HT-29 (cell line): Measurements from ENCODE around the gene B3GAT2. TPM values are rescaled to one million over a fixed set of nuclear protein-coding genes. Genes with fewer than 3 reads are reported as not detected.

Experiments
- DNase-seq: peaks from one replicate; pipeline ENCODE4 v3.0.0-alpha.2; 2015; ENCODE audit warnings: low spot score
- total RNA-seq: library from RNA; depleted of rRNA; stranded (reverse); fragments of >200 nt; shearing (Covaris generic); gene quantifications from 2 replicates; pipeline ENCODE4 v1.2.3, GENCODE V29; 2014

Gene B3GAT2
- total RNA-seq, 1 experiment from 2014 or later, result not detected

DNA sequence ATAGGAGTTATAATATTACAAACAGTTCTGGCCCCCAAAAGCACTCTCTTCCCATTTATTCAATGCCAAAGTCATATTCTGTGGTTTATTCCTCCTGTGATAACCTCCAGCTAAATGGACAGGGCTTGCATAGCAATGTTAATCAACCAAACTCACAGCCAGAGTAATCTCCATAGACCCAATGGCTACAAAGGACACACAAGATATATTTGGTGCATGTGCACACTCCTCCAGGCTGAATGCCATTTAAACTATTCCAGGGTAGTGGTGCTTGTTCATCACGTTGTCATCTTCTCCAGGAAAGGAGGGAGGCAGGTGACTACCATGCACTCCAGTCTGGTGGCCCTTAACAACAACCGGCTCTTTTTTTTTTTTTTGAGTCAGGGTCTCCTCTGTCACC is 56.8 kb downstream of the B3GAT2 start:
- no peak for DNase-seq

DNA sequence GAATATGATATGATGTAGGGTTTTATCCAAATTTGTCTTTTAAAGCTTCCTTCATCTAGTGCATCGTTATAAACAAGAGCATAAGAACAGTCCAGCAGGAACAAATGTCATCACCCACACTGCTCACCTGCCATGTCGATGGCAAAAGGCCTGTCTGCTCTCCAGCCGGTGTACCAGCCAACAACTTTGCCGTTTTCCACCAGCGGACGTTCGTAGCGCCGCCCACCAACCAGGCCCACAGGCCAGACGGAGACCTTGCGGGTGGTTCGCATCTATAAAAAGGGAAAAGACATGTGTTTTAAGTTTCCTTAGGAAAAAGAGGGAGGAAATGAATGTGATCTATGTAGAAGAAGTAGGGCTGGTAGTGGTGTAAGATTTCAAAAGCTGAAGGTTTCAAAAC is 62.9 kb downstream of the B3GAT2 start:
- DNase-seq, result no peak

DNA sequence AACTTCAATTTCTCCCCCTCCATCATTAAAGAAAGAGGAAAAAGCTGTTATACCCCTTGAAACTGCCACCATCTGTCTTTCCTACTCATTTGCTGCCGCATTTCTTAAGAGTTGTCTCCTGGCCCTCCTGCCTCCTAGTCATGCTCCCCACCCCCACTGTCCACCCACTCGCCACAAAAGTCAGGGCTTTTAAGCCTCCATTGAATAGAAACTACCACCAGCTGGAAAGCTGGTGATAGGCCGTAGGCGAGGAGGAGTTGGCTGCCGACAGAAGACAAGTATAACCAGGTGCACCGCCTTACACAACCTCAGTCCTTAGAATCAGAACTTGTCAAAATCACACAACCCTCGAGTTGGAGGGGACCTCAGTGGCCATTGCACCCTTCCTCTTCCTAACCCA is 67.6 kb downstream of the B3GAT2 start:
- DNase-seq, result no peak

DNA sequence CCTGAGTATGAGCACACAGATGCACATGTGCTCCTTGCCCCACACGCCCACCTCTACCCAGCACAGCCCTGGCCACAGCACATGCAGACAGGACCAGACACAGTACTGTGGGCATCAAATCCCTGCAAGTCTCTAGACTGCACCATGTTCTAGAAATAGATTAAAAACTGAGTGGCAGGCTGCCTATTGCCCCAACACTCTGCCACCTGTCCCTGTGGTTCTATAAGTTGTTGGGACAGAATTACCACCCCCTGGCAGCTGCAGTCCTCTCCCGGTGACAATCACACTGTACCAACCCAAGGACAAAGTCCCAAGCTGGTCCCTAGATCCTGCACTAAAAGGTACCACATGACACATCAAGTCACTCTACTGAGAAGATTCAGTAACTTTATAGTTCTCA is 70.2 kb downstream of the B3GAT2 start:
- no peak for DNase-seq

- no peak for DNase-seq
These were observed 70.8 kb downstream of the B3GAT2 start for GRCh38 chr6:70886071-70886470.

- peak; percentile 78 for DNase-seq
These were observed 72.5 kb downstream of the B3GAT2 start for GRCh38 chr6:70884074-70884983.

- no peak for DNase-seq
These were observed 77.4 kb downstream of the B3GAT2 start for GRCh38 chr6:70879496-70879895.

- DNase-seq, result no peak
These were observed 82.5 kb downstream of the B3GAT2 start for GRCh38 chr6:70874181-70874913.

DNA sequence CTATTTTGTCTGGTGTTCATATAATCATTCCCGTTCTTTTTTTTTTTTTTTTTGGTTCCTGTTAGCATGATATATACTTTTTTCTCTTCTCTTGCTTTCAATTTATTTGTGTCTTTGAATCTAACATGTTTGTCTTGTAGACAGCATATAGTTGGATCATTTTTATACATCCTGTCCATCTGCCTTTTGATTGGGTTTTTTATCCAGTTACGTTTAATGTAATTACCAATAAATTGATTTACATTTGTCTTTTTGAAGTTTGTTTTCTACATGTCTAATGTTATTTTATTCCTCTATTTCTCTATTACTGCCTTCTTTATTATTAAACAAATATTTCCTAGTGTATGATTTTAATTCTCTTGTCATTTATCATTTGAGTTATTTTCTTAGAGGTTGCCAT is 84.4 kb downstream of the B3GAT2 start:
- no peak for DNase-seq

DNA sequence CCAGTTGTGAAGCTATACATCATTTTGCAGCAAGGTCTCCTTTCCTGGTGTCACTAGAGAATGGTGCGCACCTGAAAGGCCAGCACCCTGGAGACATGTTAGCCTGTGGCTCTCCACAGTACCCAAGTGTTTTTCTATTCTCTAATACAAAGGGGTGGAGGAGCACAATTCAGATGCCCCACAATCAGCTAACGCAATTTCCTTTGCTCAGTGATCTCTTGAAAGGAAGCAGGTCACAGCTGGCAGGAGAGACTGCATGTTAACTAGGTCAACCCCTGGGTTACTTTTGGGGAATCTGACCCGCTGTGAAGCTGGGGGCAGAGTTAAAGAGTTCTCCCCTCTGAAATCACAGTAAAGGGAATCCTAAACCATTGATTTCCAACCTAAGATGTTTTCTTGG is 92.5 kb downstream of the B3GAT2 start:
- no peak for DNase-seq

- DNase-seq, result no peak
These were observed 93.5 kb downstream of the B3GAT2 start for GRCh38 chr6:70863343-70863742.

- DNase-seq, result no peak
These were observed 95.9 kb downstream of the B3GAT2 start for GRCh38 chr6:70860920-70861319.

DNA sequence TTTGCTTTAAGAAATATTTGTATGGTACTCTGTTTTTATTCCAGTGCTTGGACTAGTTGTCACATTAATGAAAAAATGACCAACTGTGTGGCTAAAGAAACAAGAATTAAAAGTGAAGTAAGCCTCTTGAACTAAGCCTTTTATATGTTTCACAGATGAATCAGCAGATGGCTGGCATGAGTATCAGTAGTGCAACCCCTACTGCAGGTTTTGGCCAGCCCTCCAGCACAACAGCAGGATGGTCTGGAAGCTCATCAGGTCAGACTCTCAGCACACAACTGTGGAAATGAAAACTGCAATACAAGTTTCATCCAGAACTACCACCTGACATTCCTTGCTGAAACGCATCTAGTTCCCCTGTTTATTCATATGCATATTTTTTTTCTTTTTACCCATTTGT is 96.8 kb downstream of the B3GAT2 start:
- no peak for DNase-seq

GRCh38 chr6:70857387-70858077 is 99.3 kb downstream of the B3GAT2 start:
- DNase-seq, result no peak

- no peak for DNase-seq
These were observed 104.1 kb downstream of the B3GAT2 start for GRCh38 chr6:70852667-70853246.

- peak; percentile 14 for DNase-seq
These were observed 107.4 kb downstream of the B3GAT2 start for GRCh38 chr6:70849348-70850069.

GRCh38 chr6:70847106-70848084 is 109.5 kb downstream of the B3GAT2 start:
- DNase-seq, result no peak

DNA sequence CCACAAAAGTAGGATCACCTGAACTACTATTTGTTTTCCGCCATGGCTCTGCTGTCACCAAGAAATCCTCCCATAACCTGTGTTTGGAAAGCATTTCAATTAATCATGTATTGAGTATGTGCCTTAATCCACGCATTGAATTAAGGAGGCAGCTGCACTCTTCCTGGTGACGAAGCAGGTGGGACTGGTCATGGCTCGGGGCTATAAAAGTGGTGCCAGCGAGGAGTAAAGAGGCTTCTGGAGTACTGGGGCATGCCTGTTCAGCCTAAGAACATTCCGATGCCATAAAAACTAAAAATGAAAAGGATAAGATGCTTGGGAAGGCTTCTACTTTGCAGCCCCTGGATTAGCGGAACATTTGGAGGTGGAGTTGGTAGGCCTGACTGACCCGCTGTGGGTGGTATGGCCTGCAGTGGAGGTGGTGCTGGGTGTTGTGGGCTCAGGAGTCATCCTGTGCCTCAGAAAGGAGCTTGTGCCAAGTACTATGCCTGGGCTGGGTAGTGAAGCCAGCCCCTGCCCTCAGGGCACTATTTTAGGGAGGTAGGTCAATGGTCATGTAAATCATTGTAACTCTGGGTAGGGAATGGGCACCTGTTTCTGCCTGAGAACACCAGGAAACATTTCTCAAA is 110.5 kb downstream of the B3GAT2 start:
- DNase-seq, result no peak

GRCh38 chr6:70844301-70844700 is 112.6 kb downstream of the B3GAT2 start:
- DNase-seq, result no peak
